T-helper 17 cell (primary cell): ENCODE results near the gene RIMS4. TPM values are rescaled to one million over a fixed set of nuclear protein-coding genes. Genes with fewer than 3 reads are reported as not detected.

Experiments
- ATAC-seq: fragments of 150-1000 bp; cut with Tn5 transposase; 2 replicates; pipeline ENCODE4 v1.10.0; 2021; ENCODE audit warnings: mild to moderate bottlenecking, moderate library complexity
- DNase-seq, 3 donors: peaks; one replicate each; pipeline versions ENCODE4 v3.0.0 to v3.0.0-alpha.2; 2020 to 2021
- H3K9me3 ChIP-seq: one replicate; pipeline ENCODE4 v1.7.0; 2013; ENCODE audit warnings: low read length, mild to moderate bottlenecking; ENCODE audit not compliant: control insufficient read depth, poor library complexity, severe bottlenecking
- H3K27ac Mint-ChIP-seq: one replicate; pipeline ENCODE4 v1.8.0; 2022; ENCODE audit warnings: mild to moderate bottlenecking, moderate library complexity, mixed read lengths
- H3K27me3 Mint-ChIP-seq: one replicate; pipeline ENCODE4 v1.8.0; 2022; ENCODE audit warnings: mixed read lengths
- H3K36me3 Mint-ChIP-seq: one replicate; pipeline ENCODE4 v1.8.0; 2022; ENCODE audit warnings: low read depth, mixed read lengths
- H3K4me1 Mint-ChIP-seq: one replicate; pipeline ENCODE4 v1.8.0; 2022; ENCODE audit warnings: mild to moderate bottlenecking, mixed read lengths
- H3K4me3 Mint-ChIP-seq: one replicate; pipeline ENCODE4 v1.8.0; 2022; ENCODE audit warnings: mild to moderate bottlenecking, moderate library complexity, mixed read lengths
- total RNA-seq, 4 donors: library from RNA in 2 of 4; stranded (reverse) in 2 of 4; gene quantifications; one replicate each; pipeline ENCODE4 v1.2.3 and lab custom pipeline; 2022 to 2026

RIMS4 gene
- total RNA-seq, 2 donors from 2014 or later, result not detected

DNA sequence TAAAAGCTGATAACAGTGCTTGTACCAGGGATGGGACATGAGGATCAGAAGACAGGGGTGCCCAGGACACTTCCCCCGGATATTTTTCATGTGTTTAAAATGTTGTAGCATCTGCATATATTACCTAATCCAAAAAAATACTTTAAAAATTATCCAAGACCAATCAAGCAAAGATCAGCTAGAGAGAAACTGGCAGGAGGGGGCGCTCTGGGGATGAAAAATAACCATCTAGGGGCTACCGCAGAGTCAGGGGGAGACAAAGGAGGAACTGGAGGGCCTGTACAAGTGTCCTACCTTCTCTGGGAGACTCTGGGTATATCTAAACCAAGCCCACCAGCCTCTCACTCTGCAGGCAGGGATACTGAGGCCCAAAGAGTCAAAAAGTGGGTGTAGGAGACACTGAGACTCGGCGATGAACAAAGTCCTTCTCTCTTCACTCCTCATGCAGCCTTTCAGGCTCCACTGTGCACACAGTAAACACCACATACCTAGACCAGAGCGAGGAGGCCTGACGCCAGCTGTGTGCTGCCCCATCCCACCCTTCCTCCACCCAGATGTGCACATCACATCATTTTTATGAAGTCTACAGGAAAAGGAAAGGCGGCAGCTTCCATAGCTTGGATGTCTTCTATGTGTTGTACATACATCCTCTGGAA lies 9.8 kb downstream of the RIMS4 start:
- peaks cover 50% of the 10 kb centered on the region for H3K27me3 Mint-ChIP-seq

DNA sequence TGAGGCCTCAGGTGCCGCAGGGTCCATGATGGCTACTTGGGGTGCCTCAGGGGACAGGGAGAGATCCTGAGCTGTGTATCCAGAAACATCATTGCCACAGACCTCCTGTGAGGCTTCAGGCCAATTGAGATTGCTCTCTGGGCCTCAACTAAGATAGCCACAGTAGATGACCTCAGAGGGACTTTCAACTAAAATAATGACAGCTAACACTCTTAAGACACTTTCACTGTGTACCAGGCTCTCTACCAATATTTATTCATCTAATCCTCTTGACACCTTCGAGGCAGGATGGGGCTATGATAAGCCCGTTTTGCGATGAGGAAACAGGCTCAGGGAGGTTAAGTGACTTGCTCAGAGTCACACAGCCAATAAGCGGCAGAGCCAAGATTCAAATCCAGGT lies 10.7 kb downstream of the RIMS4 start:
- H3K4me1 Mint-ChIP-seq, result no peaks in the 10 kb centered on the region
- peak overlapping the region; percentile 6 for H3K27ac Mint-ChIP-seq
- peaks cover 51% of the 10 kb centered on the region for H3K27me3 Mint-ChIP-seq
- H3K9me3 ChIP-seq, result no peaks in the 10 kb centered on the region
- DNase-seq (no peak), ATAC-seq (no peak)
- no peak overlapping the region for H3K4me3 Mint-ChIP-seq
- no peaks in the 10 kb centered on the region for H3K36me3 Mint-ChIP-seq

More for the DNA sequence above, 9.8 kb downstream of the RIMS4 start:
- no peak for DNase-seq
- Mint-ChIP-seq H3K4me3 (no peak overlapping the region), H3K27ac (no peak overlapping the region), H3K4me1 (no peaks in the 10 kb centered on the region), H3K36me3 (no peaks in the 10 kb centered on the region)
- H3K9me3 ChIP-seq, result no peaks in the 10 kb centered on the region
- ATAC-seq, result no peak

DNA sequence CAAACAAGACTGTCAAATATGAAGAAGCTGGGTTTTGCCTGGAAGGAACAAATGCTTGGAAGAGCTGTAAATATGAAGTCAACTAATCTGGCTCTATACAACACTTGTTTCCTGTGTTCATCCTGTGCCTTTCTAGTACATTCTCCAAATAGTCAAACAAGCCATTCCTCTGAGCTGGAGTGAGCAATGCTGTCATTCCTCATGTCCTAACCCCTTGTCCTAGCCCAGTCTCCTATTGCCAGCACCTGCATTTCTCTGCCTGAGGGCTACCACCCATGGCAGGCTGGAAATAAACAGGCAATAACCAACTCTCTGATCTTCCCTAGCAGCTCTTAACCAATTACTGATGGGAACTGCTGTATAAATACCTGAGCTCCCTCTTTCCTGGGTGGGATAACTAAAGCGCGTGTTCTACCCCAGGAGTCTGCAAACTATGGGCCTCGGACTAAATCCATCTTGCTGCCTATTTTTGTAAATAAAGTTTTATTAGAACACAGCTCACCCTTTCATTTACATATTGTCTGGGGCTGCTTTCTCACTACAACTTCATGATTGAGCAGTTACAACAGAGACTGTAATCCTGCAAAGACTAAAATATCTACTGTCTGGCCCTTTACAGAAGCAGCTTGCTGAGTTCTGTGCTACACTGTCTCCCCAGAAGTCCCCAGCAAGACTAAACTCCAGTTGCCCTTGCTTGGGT lies 13.4 kb downstream of the RIMS4 start:
- no peak for ATAC-seq
- no peaks in the 10 kb centered on the region for H3K9me3 ChIP-seq
- no peak overlapping the region for H3K4me3 Mint-ChIP-seq
- H3K27ac Mint-ChIP-seq, result no peak overlapping the region
- H3K4me1 Mint-ChIP-seq, result no peaks in the 10 kb centered on the region
- peaks cover 35% of the 10 kb centered on the region for H3K27me3 Mint-ChIP-seq
- no peaks in the 10 kb centered on the region for H3K36me3 Mint-ChIP-seq
- no peak for DNase-seq

DNA sequence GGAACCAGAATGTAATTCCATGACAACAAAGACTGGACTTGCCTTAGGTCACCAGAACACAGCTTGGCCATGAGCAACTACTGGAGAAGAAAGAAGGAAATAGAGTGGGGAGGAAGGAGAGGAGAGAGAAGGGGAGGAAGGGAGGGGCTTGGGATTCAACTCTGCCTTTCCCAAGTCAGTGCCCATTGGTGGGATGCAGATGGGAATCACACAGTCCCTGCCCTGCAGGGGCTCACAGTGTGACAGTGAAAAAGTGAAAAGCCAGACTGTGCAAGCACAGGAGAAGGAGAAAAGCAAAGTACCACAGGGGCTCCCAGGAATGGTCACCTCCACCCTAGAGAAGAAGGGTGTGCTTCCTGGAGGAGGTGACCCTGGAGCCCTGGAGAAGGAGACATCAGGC lies 14.0 kb downstream of the RIMS4 start:
- Mint-ChIP-seq H3K4me3 (no peak overlapping the region), H3K27ac (no peak overlapping the region), H3K27me3 (peaks cover 35% of the 10 kb centered on the region), H3K36me3 (no peaks in the 10 kb centered on the region), H3K4me1 (no peaks in the 10 kb centered on the region)
- DNase-seq (no peak), ATAC-seq (no peak)
- no peaks in the 10 kb centered on the region for H3K9me3 ChIP-seq

DNA sequence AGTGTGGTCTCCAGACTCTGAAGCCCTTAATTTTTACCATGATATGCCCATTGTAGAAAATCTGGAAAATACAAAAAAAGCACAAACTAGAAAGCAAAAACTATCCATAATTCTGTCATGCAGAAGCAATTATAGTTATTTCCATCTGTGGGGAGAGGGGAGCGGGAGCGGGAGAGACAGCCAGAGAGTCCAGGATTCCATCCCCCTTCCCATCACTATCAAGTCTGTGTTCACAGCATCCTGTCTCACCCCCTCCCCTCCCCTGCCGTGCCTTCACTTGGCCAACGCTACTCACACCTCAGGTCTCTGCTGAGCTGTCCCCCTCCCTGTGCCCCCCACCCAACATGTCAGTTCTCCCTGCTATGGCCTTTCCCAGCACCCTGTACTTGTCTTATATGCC lies 14.5 kb downstream of the RIMS4 start:
- ATAC-seq, result no peak

DNA sequence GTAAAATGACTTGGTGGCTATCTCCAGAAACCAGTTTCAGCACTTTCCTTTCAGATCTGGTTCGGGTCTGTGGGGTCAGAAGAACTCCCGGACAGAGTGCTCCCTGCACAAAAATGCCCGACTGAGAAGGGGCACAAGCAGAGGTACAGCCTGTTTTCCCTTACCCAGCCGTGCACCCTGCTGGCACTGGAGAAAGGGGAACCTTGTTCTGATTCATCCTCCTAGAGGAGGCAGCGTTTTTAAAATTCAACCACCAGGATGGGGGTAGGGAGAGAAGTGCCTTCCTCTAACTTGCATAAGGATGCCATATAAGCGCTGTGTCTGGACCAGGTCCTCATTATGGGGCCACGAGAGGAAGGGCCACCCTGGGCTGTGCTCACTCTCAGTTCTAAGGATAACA lies 17.6 kb downstream of the RIMS4 start:
- DNase-seq (no peak), ATAC-seq (no peak)
- H3K27me3 Mint-ChIP-seq, result peaks cover 54% of the 10 kb centered on the region
- H3K9me3 ChIP-seq, result no peaks in the 10 kb centered on the region
- H3K27ac Mint-ChIP-seq, result no peak overlapping the region
- H3K4me1 Mint-ChIP-seq, result no peaks in the 10 kb centered on the region
- no peak overlapping the region for H3K4me3 Mint-ChIP-seq
- H3K36me3 Mint-ChIP-seq, result peaks cover 2% of the 10 kb centered on the region

More for the DNA sequence above, 14.5 kb downstream of the RIMS4 start:
- no peaks in the 10 kb centered on the region for H3K9me3 ChIP-seq
- no peak overlapping the region for H3K27ac Mint-ChIP-seq
- peaks cover 34% of the 10 kb centered on the region for H3K27me3 Mint-ChIP-seq
- no peaks in the 10 kb centered on the region for H3K36me3 Mint-ChIP-seq
- H3K4me1 Mint-ChIP-seq, result no peaks in the 10 kb centered on the region
- no peak for DNase-seq
- H3K4me3 Mint-ChIP-seq, result no peak overlapping the region

DNA sequence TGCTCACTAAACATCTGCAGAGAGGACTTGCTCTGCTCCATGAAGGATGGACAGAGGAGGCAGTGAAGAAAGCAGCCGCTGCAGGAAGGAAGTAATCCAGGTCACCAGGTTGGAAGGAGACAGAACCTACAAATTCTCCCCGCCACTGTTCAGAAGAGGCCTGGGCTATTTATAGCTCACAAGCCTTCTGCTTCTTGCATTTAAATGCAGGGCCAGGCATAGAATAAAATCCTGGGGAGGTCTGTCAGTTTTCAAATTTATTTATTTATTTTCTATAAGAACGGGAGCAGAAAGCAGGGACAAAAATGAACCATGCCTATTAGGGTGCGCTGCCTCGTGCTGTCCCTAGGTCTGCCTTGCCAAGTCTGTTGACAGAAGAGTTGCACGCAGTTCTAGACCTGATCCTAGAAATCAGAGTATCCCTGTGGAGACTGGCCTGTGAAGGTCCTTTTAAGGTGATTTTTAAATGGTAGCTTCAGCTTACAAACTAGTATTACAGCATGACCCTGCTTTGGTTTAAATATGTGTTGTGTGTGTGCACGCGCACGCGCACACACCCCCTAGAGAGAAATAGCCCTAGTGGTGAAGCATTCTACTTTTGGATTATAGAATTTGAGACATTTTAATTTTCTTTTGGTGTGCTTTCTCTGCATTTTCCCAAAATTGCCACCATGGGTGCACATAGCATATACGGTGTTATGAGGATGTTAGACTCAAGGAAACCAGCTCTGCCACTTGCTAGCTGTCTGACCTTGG lies 19.5 kb downstream of the RIMS4 start:
- H3K27me3 Mint-ChIP-seq, result peaks cover 54% of the 10 kb centered on the region
- H3K9me3 ChIP-seq, result no peaks in the 10 kb centered on the region
- H3K36me3 Mint-ChIP-seq, result peaks cover 2% of the 10 kb centered on the region
- H3K4me1 Mint-ChIP-seq, result no peaks in the 10 kb centered on the region
- no peak for DNase-seq
- ATAC-seq, result no peak
- no peak overlapping the region for H3K4me3 Mint-ChIP-seq
- no peak overlapping the region for H3K27ac Mint-ChIP-seq

DNA sequence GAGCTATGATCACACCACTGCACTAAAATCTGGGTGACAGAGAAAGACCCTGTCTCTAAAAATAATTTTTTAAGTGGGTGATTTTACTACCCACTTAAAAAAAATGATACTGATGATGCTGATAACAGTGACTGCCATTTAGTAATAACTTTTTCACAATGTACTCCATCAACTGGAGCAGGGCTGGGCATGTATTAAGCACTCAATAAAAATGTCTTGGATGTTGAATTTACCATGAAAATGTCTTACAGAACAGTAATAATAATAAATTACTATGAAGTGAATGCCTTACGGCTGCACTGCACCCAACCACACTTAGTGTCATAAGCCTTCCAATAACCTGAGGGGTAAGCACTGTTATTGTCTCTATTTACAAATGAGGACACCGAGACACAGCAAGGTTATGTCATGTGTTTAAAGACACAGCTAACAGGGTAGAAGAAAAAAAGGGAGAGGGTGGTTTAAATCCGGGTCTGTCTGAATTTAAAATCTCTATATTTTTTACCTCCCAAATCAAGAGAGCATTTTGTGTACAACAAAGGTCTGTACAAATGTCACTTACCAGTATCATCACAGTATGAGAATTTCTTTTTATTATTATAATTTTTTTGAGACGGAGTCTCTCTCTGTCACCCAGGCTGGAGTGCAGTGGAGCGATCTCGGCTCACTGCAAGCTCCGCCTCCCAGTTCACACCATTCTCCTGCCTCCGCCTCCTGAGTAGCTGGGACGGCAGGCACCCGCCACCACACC lies 21.5 kb downstream of the RIMS4 start:
- no peak overlapping the region for H3K27ac Mint-ChIP-seq
- peaks cover 58% of the 10 kb centered on the region for H3K27me3 Mint-ChIP-seq
- ATAC-seq (no peak), DNase-seq (no peak)
- H3K9me3 ChIP-seq, result no peaks in the 10 kb centered on the region
- H3K4me3 Mint-ChIP-seq, result no peak overlapping the region
- peaks cover 2% of the 10 kb centered on the region for H3K36me3 Mint-ChIP-seq
- no peaks in the 10 kb centered on the region for H3K4me1 Mint-ChIP-seq

DNA sequence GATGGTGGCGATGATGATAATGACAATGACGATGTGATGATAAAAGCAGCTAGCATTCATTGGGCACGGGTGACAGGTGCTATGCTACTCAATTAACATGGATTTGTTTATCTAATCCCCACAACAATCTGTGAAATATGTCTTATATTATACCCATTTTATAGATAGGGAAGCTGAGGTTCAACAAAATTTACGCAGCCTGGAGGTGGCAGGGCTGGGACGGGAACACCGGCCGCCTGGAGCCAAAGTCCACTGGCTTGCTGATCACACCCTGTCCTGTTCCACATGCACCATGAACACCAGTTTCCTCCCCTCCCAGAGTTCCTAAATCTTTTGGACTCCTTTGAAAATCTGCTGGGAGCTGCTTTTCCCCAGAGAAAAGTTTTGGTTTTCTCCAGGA lies 23.0 kb downstream of the RIMS4 start:
- Mint-ChIP-seq H3K27me3 (peaks cover 59% of the 10 kb centered on the region), H3K36me3 (peaks cover 2% of the 10 kb centered on the region), H3K4me3 (no peak overlapping the region), H3K27ac (no peak overlapping the region), H3K4me1 (no peaks in the 10 kb centered on the region)
- H3K9me3 ChIP-seq, result no peaks in the 10 kb centered on the region
- DNase-seq (no peak), ATAC-seq (no peak)

DNA sequence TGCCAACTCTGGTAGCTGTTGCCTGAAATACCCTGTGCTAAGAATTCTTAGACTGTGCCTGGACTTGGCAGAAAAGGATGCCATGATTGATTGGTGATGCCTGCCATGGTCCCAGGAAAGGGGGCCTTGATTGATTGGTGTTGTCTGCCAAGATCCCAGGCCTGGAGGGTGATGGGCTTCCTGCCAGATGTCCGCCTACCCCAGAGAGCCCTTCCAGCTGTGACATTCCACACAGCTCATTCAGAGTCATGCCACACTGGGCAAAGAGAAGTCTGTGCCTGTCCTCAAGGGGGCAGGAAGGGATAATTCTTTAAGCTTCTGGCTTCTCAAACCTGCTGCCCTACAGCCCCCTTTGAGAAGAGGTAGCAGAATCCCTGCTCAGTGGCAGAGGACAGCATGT lies 24.6 kb downstream of the RIMS4 start:
- H3K4me3 Mint-ChIP-seq, result no peak overlapping the region
- H3K9me3 ChIP-seq, result no peaks in the 10 kb centered on the region
- peaks cover 53% of the 10 kb centered on the region for H3K27me3 Mint-ChIP-seq
- ATAC-seq (no peak), DNase-seq (no peak)
- H3K4me1 Mint-ChIP-seq, result no peaks in the 10 kb centered on the region
- H3K27ac Mint-ChIP-seq, result no peak overlapping the region
- peaks cover 2% of the 10 kb centered on the region for H3K36me3 Mint-ChIP-seq

DNA sequence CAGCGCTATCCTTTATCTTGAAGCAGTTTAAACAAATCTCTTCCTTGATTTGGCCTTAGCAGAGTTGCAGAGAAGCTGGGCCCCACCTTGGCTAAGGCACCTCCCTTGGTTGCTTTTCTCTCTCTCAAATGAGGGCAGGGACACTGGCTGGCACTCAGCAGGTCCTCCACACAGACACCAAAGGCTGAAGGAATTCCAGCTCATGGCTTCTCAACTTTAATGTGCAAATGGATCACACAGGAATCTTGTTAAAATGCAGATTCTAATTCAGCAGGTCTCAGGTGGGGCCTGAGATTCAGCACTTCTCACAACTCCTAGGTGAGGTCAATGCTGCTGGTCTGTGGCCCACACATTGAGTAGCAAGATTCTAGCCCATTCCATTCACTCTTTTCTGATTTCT lies 25.7 kb downstream of the RIMS4 start:
- no peak overlapping the region for H3K27ac Mint-ChIP-seq
- peaks cover 42% of the 10 kb centered on the region for H3K27me3 Mint-ChIP-seq
- H3K4me3 Mint-ChIP-seq, result no peak overlapping the region
- H3K36me3 Mint-ChIP-seq, result no peaks in the 10 kb centered on the region
- ATAC-seq (no peak), DNase-seq (no peak)
- H3K4me1 Mint-ChIP-seq, result no peaks in the 10 kb centered on the region
- H3K9me3 ChIP-seq, result no peaks in the 10 kb centered on the region

DNA sequence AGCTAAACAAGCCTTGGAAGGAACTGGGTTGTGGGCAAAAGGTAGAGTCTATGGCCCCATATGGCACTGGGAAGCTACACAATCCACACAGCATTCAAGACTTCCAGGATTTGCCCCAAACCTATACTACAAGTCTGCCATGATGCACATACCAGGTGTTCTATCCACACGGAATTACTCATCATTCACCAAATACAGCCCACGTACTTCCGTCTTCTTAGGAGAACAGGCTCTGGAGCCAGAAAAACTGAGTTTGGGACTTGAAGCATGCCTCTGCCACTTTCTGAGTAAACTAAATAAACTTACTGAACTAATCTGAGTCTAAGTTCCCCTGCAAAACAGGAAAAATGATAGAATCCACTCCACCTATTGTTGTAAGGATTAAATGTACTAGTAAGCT lies 28.6 kb downstream of the RIMS4 start:
- Mint-ChIP-seq H3K27me3 (peaks cover 22% of the 10 kb centered on the region), H3K4me1 (no peaks in the 10 kb centered on the region), H3K36me3 (no peaks in the 10 kb centered on the region), H3K4me3 (no peak overlapping the region), H3K27ac (no peak overlapping the region)
- no peak for ATAC-seq
- no peaks in the 10 kb centered on the region for H3K9me3 ChIP-seq
- no peak for DNase-seq

DNA sequence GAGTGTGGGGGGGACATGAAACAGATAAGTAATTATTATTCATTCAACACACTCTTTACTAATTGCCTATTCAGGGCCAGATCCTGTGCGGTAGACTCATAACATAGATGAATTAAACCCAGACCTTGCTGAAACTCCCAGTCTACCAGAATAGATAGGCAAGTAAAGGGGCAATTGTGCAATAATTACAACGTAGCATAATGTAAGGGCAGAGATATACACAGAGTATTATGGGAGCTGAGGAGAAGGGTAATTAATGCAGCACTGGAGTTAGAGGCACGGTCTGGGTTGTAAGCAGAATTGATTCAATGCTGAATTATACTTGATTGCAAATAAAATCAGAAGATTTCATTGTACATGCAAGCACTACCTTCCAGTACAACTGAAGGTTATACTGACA lies 29.2 kb downstream of the RIMS4 start:
- no peaks in the 10 kb centered on the region for H3K4me1 Mint-ChIP-seq
- no peak for DNase-seq
- ATAC-seq, result no peak
- H3K27me3 Mint-ChIP-seq, result peaks cover 22% of the 10 kb centered on the region
- H3K27ac Mint-ChIP-seq, result no peak overlapping the region
- no peak overlapping the region for H3K4me3 Mint-ChIP-seq
- H3K9me3 ChIP-seq, result no peaks in the 10 kb centered on the region
- H3K36me3 Mint-ChIP-seq, result peaks cover 2% of the 10 kb centered on the region
